ENCODE results near the gene AKT1S1.

DNA sequence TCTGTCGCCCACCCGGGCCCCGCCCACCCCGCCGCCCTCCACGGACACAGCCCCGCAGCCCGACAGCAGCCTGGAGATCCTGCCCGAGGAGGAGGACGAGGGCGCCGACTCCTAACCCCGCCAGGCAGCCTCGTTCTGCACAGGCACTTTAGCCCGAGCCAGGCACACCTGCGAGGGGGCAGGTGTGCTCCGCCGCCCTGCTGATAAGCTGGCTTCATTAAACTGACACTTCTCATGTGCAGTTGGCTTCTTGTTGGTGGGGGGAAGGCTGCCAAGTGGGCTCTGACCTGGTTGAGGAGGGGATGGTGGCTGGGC lies 11.3 kb upstream of the AKT1S1 start:
- no peak for TF ChIP-seq POLR2A (IDR thresholded peaks at IDR 0.05)
- TF ChIP-seq, protein P1, sequence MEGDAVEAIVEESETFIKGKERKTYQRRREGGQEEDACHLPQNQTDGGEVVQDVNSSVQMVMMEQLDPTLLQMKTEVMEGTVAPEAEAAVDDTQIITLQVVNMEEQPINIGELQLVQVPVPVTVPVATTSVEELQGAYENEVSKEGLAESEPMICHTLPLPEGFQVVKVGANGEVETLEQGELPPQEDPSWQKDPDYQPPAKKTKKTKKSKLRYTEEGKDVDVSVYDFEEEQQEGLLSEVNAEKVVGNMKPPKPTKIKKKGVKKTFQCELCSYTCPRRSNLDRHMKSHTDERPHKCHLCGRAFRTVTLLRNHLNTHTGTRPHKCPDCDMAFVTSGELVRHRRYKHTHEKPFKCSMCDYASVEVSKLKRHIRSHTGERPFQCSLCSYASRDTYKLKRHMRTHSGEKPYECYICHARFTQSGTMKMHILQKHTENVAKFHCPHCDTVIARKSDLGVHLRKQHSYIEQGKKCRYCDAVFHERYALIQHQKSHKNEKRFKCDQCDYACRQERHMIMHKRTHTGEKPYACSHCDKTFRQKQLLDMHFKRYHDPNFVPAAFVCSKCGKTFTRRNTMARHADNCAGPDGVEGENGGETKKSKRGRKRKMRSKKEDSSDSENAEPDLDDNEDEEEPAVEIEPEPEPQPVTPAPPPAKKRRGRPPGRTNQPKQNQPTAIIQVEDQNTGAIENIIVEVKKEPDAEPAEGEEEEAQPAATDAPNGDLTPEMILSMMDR (IDR thresholded peaks at IDR 0.05), result no peak
